H9 (cell line): Measurements from ENCODE around the gene RNF215. TPM values are rescaled to one million over a fixed set of nuclear protein-coding genes. Genes with fewer than 3 reads are reported as not detected.

Experiments
- DNase-seq: peaks from one replicate; pipeline ENCODE4 v3.0.0-alpha.2; 2017
- H2AFZ ChIP-seq: one replicate; pipeline ENCODE4 v1.6.1; 2013; ENCODE audit warnings: mild to moderate bottlenecking, low read length, control low read depth, moderate library complexity
- H2AK5ac ChIP-seq: 2 replicates; pipeline ENCODE4 v1.6.1; 2013; ENCODE audit warnings: low read length, control low read depth, mixed read lengths; ENCODE audit not compliant: insufficient read length
- H2BK120ac ChIP-seq: one replicate; pipeline ENCODE4 v1.6.1; 2013; ENCODE audit warnings: low read depth, mild to moderate bottlenecking, low read length, control low read depth, inconsistent platforms; ENCODE audit not compliant: poor library complexity, severe bottlenecking
- H2BK12ac ChIP-seq: 2 replicates; pipeline ENCODE4 v1.6.1; 2013; ENCODE audit warnings: low read length, control low read depth, mixed read lengths, low read depth; ENCODE audit not compliant: insufficient read length
- H2BK15ac ChIP-seq: 2 replicates; pipeline ENCODE4 v1.6.1; 2013; ENCODE audit warnings: low read depth, low read length, control low read depth
- H2BK20ac ChIP-seq: one replicate; pipeline ENCODE4 v1.6.1; 2013; ENCODE audit warnings: low read depth, mild to moderate bottlenecking, low read length, control low read depth, inconsistent platforms; ENCODE audit not compliant: poor library complexity, severe bottlenecking
- H2BK5ac ChIP-seq: 2 replicates; pipeline ENCODE4 v1.6.1; 2013; ENCODE audit warnings: low read length, control low read depth, mixed read lengths; ENCODE audit not compliant: insufficient read length
- H3K14ac ChIP-seq: 2 replicates; pipeline ENCODE4 v1.6.1; 2013; ENCODE audit warnings: low read length, control low read depth; ENCODE audit not compliant: insufficient read depth
- H3K18ac ChIP-seq: 2 replicates; pipeline ENCODE4 v1.6.1; 2013; ENCODE audit warnings: low read depth, mild to moderate bottlenecking, mixed read lengths, low read length, control low read depth; ENCODE audit not compliant: insufficient read length
- H3K23ac ChIP-seq: 2 replicates; pipeline ENCODE4 v1.6.1; 2013; ENCODE audit warnings: low read length, control low read depth, mixed read lengths, low read depth; ENCODE audit not compliant: insufficient read length
- H3K23me2 ChIP-seq: 2 replicates; pipeline ENCODE4 v1.6.1; 2013; ENCODE audit warnings: low read depth, mild to moderate bottlenecking, mixed read lengths, low read length, control low read depth; ENCODE audit not compliant: insufficient read length, poor library complexity, severe bottlenecking
- H3K27ac ChIP-seq: 2 replicates; pipeline ENCODE4 v1.5.1; 2013; ENCODE audit warnings: low read length, control low read depth, mixed read lengths, low read depth; ENCODE audit not compliant: insufficient read length
- H3K27me3 ChIP-seq: 2 replicates; pipeline ENCODE4 v1.6.1; 2013; ENCODE audit warnings: low read length, control low read depth, inconsistent platforms; ENCODE audit not compliant: insufficient read depth
- H3K4ac ChIP-seq: 2 replicates; pipeline ENCODE4 v1.6.1; 2013; ENCODE audit warnings: low read depth, mild to moderate bottlenecking, control low read depth, inconsistent platforms, low read length, moderate library complexity
- H3K4me1 ChIP-seq: 2 replicates; pipeline ENCODE4 v1.6.1; 2013; ENCODE audit warnings: low read length, control low read depth, inconsistent platforms; ENCODE audit not compliant: insufficient read depth
- H3K4me2 ChIP-seq: 2 replicates; pipeline ENCODE4 v1.6.1; 2013; ENCODE audit warnings: low read length, control low read depth, mixed read lengths; ENCODE audit not compliant: insufficient read length, insufficient read depth
- H3K56ac ChIP-seq: 2 replicates; pipeline ENCODE4 v1.6.1; 2013; ENCODE audit warnings: low read depth, mild to moderate bottlenecking, mixed read lengths, low read length, control low read depth; ENCODE audit not compliant: insufficient read length
- H3K79me1 ChIP-seq: 2 replicates; pipeline ENCODE4 v1.6.1; 2013; ENCODE audit warnings: low read depth, mild to moderate bottlenecking, moderate library complexity, low read length, control low read depth, inconsistent platforms; ENCODE audit not compliant: insufficient read depth, poor library complexity, severe bottlenecking
- H3K79me2 ChIP-seq: 2 replicates; pipeline ENCODE4 v1.6.1; 2013; ENCODE audit warnings: low read length, control low read depth, inconsistent platforms; ENCODE audit not compliant: insufficient read depth
- H3K9ac ChIP-seq: 2 replicates; pipeline ENCODE4 v1.6.1; 2013; ENCODE audit warnings: low read length, control low read depth, mixed read lengths; ENCODE audit not compliant: insufficient read length; ENCODE audit errors: extremely low read depth
- H3K9me3 ChIP-seq: one replicate; pipeline ENCODE4 v1.6.1; 2013; ENCODE audit warnings: low read depth, low read length, inconsistent platforms; ENCODE audit not compliant: control insufficient read depth
- H3T11ph ChIP-seq: one replicate; pipeline ENCODE4 v1.6.1; 2013; ENCODE audit warnings: mild to moderate bottlenecking, low read length, control low read depth, inconsistent platforms
- H4K20me1 ChIP-seq: one replicate; pipeline ENCODE4 v1.6.1; 2013; ENCODE audit not compliant: control insufficient read depth, insufficient read length, insufficient read depth
- H4K5ac ChIP-seq: 2 replicates; pipeline ENCODE4 v1.6.1; 2013; ENCODE audit warnings: low read depth, mild to moderate bottlenecking, mixed read lengths, low read length, control low read depth; ENCODE audit not compliant: insufficient read length
- H4K8ac ChIP-seq: replicated peaks from 2 replicates; pipeline ENCODE4 v1.6.1; 2013; ENCODE audit warnings: low read length, control low read depth, mixed read lengths, low read depth; ENCODE audit not compliant: insufficient read length
- H4K91ac ChIP-seq: 2 replicates; pipeline ENCODE4 v1.6.1; 2013; ENCODE audit warnings: low read depth, mild to moderate bottlenecking, moderate library complexity, mixed read lengths, low read length, control low read depth; ENCODE audit not compliant: insufficient read length
- H3K27ac Mint-ChIP-seq, 3 experiments: 2 replicates in 2 of 3; 3 replicates in 1 of 3; pipeline ENCODE4 v1.8.0; 2020 to 2021; ENCODE audit warnings: mixed read lengths in 3 of 3, mild to moderate bottlenecking in 1 of 3, moderate library complexity in 1 of 3
- H3K27me3 Mint-ChIP-seq: 2 replicates; pipeline ENCODE4 v1.8.0; 2021; ENCODE audit warnings: low read depth, mild to moderate bottlenecking, moderate library complexity, mixed read lengths
- H3K36me3 Mint-ChIP-seq, 3 experiments: 2 replicates in 2 of 3; 3 replicates in 1 of 3; pipeline ENCODE4 v1.8.0; 2020 to 2021; ENCODE audit warnings: low read depth in 3 of 3, mixed read lengths in 3 of 3; ENCODE audit not compliant: insufficient read depth in 1 of 3
- H3K4me1 Mint-ChIP-seq, 2 experiments: 2 replicates each; pipeline ENCODE4 v1.8.0; 2020; ENCODE audit warnings: mixed read lengths in 2 of 2
- H3K4me3 Mint-ChIP-seq, 2 experiments: 2 replicates in 1 of 2; 3 replicates in 1 of 2; pipeline ENCODE4 v1.8.0; 2020 to 2021; ENCODE audit warnings: mild to moderate bottlenecking in 2 of 2, mixed read lengths in 2 of 2, moderate library complexity in 1 of 2
- H3K9me3 Mint-ChIP-seq, 2 experiments: 2 replicates in 1 of 2; 3 replicates in 1 of 2; pipeline ENCODE4 v1.8.0; 2020; ENCODE audit warnings: mild to moderate bottlenecking in 2 of 2, mixed read lengths in 2 of 2, moderate library complexity in 1 of 2
- CTCF ChIP-seq: fragments of 200-600 bp; sonication (generic); conservative IDR thresholded peaks from 3 replicates; pipeline ENCODE4 v1.8.0; 2021; ENCODE audit warnings: antibody characterized with exemption, mild to moderate bottlenecking
- WGBS: extraction: QIAGEN DNeasy Blood & Tissue Kit; methylation state at CpG from one replicate; pipeline ENCODE4 v1.1.7; 2013; ENCODE audit warnings: missing lambda C conversion rate, low lambda C conversion rate, mixed read lengths; ENCODE audit not compliant: insufficient read length; ENCODE audit errors: extremely low coverage; 5-methylcytosine and 5-hydroxymethylcytosine counted together
- total RNA-seq: library from RNA; stranded (reverse); gene quantifications from 2 replicates; pipeline ENCODE4 v1.2.1, GENCODE V29; 2021

The RNF215 gene
- total RNA-seq, 1 experiment from 2014 or later = 24.5 TPM

GRCh38 chr22:30356449-30357235 lies 30.6 kb downstream of the RNF215 start, which contains the start of the genes CCDC157 and SF3A1:
CCDC157 (plus strand) TSS chr22:30357007; CDS start chr22:30366001, 8,994 bp downstream.
SF3A1 (minus strand) TSS chr22:30356894; CDS start chr22:30356792, 102 bp downstream.
- H3K14ac ChIP-seq = peak within 1 kb of the TSS; percentile 98
- no peaks in the 10 kb centered on the region for H4K20me1 ChIP-seq
- TF ChIP-seq CTCF = no peak
- H3T11ph ChIP-seq = no peak within 1 kb of the TSS
- peak within 1 kb of the TSS; percentile 77 for H3K9ac ChIP-seq
- peaks cover 14 to 18% of the 10 kb centered on the region in 2 experiments for H3K4me1 Mint-ChIP-seq
- no peak within 1 kb of the TSS for H4K5ac ChIP-seq
- peak within 1 kb of the TSS; percentile 96 to 99 for H3K4me3 Mint-ChIP-seq
- DNase-seq = peak; percentile 93
- H3K27ac Mint-ChIP-seq = peak within 1 kb of the TSS; percentile 83 to 98 (median 97)
- peak within 1 kb of the TSS; percentile 75 for H3K4me2 ChIP-seq
- no peak within 1 kb of the TSS for H3K4ac ChIP-seq
- H3K56ac ChIP-seq = no peak within 1 kb of the TSS
- H2BK15ac ChIP-seq = no peak within 1 kb of the TSS
- peak within 1 kb of the TSS; percentile 98 for H3K18ac ChIP-seq
- H3K9me3 Mint-ChIP-seq = no peaks in the 10 kb centered on the region
- peaks cover 3% of the 10 kb centered on the region for H3K23me2 ChIP-seq
- no peak within 1 kb of the TSS for H4K8ac ChIP-seq
- H2BK12ac ChIP-seq = no peak within 1 kb of the TSS
- peaks cover 12 to 26% (median 25%) of the 10 kb centered on the region in 3 experiments for H3K36me3 Mint-ChIP-seq
- no peaks in the 10 kb centered on the region for H3K9me3 ChIP-seq
- H2AFZ ChIP-seq = no peak within 1 kb of the TSS
- no peaks in the 10 kb centered on the region for H3K27me3 Mint-ChIP-seq
- H3K79me2 ChIP-seq = peaks cover 18% of the 10 kb centered on the region
- peaks cover 10% of the 10 kb centered on the region for H3K79me1 ChIP-seq
- no peak within 1 kb of the TSS for H2BK5ac ChIP-seq
- H2BK120ac ChIP-seq = no peak within 1 kb of the TSS
- H2AK5ac ChIP-seq = no peak within 1 kb of the TSS
- WGBS = no CpG with 5 or more reads among the region's 91 CpGs
- H3K23ac ChIP-seq = no peak within 1 kb of the TSS
- H4K91ac ChIP-seq = no peak within 1 kb of the TSS
- H3K27me3 ChIP-seq = no peaks in the 10 kb centered on the region
- H3K27ac ChIP-seq = no peak within 1 kb of the TSS
- H2BK20ac ChIP-seq = no peak within 1 kb of the TSS
- H3K4me1 ChIP-seq = no peaks in the 10 kb centered on the region; the same call in 1 of the 2 replicates
